ENCODE measurements around the gene SLC9A8.

The SLC9A8 gene

GRCh38 chr20:49823152-49823847, 10.7 kb downstream of the SLC9A8 start:
- FAIRE-seq (no peak), DNase-seq (ENCODE audit: insufficient read length) (no peak)
- TF ChIP-seq POLR2A (IDR thresholded peaks at IDR 0.05; ENCODE audit: low read depth, low read length) = peak; percentile 24; the same call in 1 of the 2 replicates
- TF ChIP-seq TAF1 (IDR thresholded peaks at IDR 0.05; ENCODE audit: borderline replicate concordance, low read depth, low read length) = no peak
- TF ChIP-seq POLR2AphosphoS5 (IDR thresholded peaks at IDR 0.05; ENCODE audit: low read depth, low read length) = no peak

GRCh38 chr20:49824206-49824605, 11.6 kb downstream of the SLC9A8 start:
- no peak for TF ChIP-seq POLR2AphosphoS5 (IDR thresholded peaks at IDR 0.05; ENCODE audit: low read depth, low read length)
- no peak for TF ChIP-seq TAF1 (IDR thresholded peaks at IDR 0.05; ENCODE audit: borderline replicate concordance, low read depth, low read length)
- no peak for TF ChIP-seq POLR2A (IDR thresholded peaks at IDR 0.05; ENCODE audit: low read depth, low read length)
- FAIRE-seq = no peak

GRCh38 chr20:49825521-49826033, 12.9 kb downstream of the SLC9A8 start:
- no peak for FAIRE-seq
- TF ChIP-seq POLR2A (IDR thresholded peaks at IDR 0.05; ENCODE audit: low read depth, low read length) (no peak), TAF1 (IDR thresholded peaks at IDR 0.05; ENCODE audit: borderline replicate concordance, low read depth, low read length) (no peak), POLR2AphosphoS5 (IDR thresholded peaks at IDR 0.05; ENCODE audit: low read depth, low read length) (no peak)
- DNase-seq (ENCODE audit: insufficient read length) = no peak

More at GRCh38 chr20:49824206-49824605, 11.6 kb downstream of the SLC9A8 start:
- no peak for DNase-seq (ENCODE audit: insufficient read length)

GRCh38 chr20:49831022-49831769, 18.6 kb downstream of the SLC9A8 start:
- FAIRE-seq = no peak
- no peak for TF ChIP-seq TAF1 (IDR thresholded peaks at IDR 0.05; ENCODE audit: borderline replicate concordance, low read depth, low read length)
- TF ChIP-seq POLR2A (IDR thresholded peaks at IDR 0.05; ENCODE audit: low read depth, low read length) = no peak
- TF ChIP-seq POLR2AphosphoS5 (IDR thresholded peaks at IDR 0.05; ENCODE audit: low read depth, low read length) = no peak

GRCh38 chr20:49831770-49832631, 19.4 kb downstream of the SLC9A8 start:
- DNase-seq (ENCODE audit: insufficient read length) = no peak
- TF ChIP-seq POLR2A (IDR thresholded peaks at IDR 0.05; ENCODE audit: low read depth, low read length) (no peak), POLR2AphosphoS5 (IDR thresholded peaks at IDR 0.05; ENCODE audit: low read depth, low read length) (no peak), TAF1 (IDR thresholded peaks at IDR 0.05; ENCODE audit: borderline replicate concordance, low read depth, low read length) (no peak)
- no peak for FAIRE-seq

More at GRCh38 chr20:49831022-49831769, 18.6 kb downstream of the SLC9A8 start:
- no peak for DNase-seq (ENCODE audit: insufficient read length)

GRCh38 chr20:49832632-49833327, 20.2 kb downstream of the SLC9A8 start:
- FAIRE-seq (no peak), DNase-seq (ENCODE audit: insufficient read length) (no peak)
- TF ChIP-seq TAF1 (IDR thresholded peaks at IDR 0.05; ENCODE audit: borderline replicate concordance, low read depth, low read length) (no peak), POLR2AphosphoS5 (IDR thresholded peaks at IDR 0.05; ENCODE audit: low read depth, low read length) (no peak), POLR2A (IDR thresholded peaks at IDR 0.05; ENCODE audit: low read depth, low read length) (no peak)

GRCh38 chr20:49833483-49833882, 20.9 kb downstream of the SLC9A8 start:
- DNase-seq (ENCODE audit: insufficient read length) = no peak
- TF ChIP-seq TAF1 (IDR thresholded peaks at IDR 0.05; ENCODE audit: borderline replicate concordance, low read depth, low read length) (no peak), POLR2AphosphoS5 (IDR thresholded peaks at IDR 0.05; ENCODE audit: low read depth, low read length) (no peak), POLR2A (IDR thresholded peaks at IDR 0.05; ENCODE audit: low read depth, low read length) (no peak)
- FAIRE-seq = no peak

GRCh38 chr20:49835031-49835430, 22.4 kb downstream of the SLC9A8 start:
- FAIRE-seq = no peak
- TF ChIP-seq POLR2A (IDR thresholded peaks at IDR 0.05; ENCODE audit: low read depth, low read length) (no peak), TAF1 (IDR thresholded peaks at IDR 0.05; ENCODE audit: borderline replicate concordance, low read depth, low read length) (no peak), POLR2AphosphoS5 (IDR thresholded peaks at IDR 0.05; ENCODE audit: low read depth, low read length) (no peak)
- no peak for DNase-seq (ENCODE audit: insufficient read length)

- FAIRE-seq = no peak
- DNase-seq (ENCODE audit: insufficient read length) = no peak
- TF ChIP-seq POLR2A (IDR thresholded peaks at IDR 0.05; ENCODE audit: low read depth, low read length) = no peak
- no peak for TF ChIP-seq POLR2AphosphoS5 (IDR thresholded peaks at IDR 0.05; ENCODE audit: low read depth, low read length)
- TF ChIP-seq TAF1 (IDR thresholded peaks at IDR 0.05; ENCODE audit: borderline replicate concordance, low read depth, low read length) = no peak
Measured at GRCh38 chr20:49838546-49838945, 25.9 kb downstream of the SLC9A8 start.

- TF ChIP-seq POLR2A (IDR thresholded peaks at IDR 0.05; ENCODE audit: low read depth, low read length) = no peak
- TF ChIP-seq POLR2AphosphoS5 (IDR thresholded peaks at IDR 0.05; ENCODE audit: low read depth, low read length) = no peak
- TF ChIP-seq TAF1 (IDR thresholded peaks at IDR 0.05; ENCODE audit: borderline replicate concordance, low read depth, low read length) = no peak
- DNase-seq (ENCODE audit: insufficient read length) (no peak), FAIRE-seq (no peak)
Measured at GRCh38 chr20:49843139-49843538, 30.5 kb downstream of the SLC9A8 start.
